Testis (tissue), 3 donors: Measurements from ENCODE around the gene MARCHF3. TPM values are rescaled to one million over a fixed set of nuclear protein-coding genes. Genes with fewer than 3 reads are reported as not detected.
"Not testable (repeated sequence)": the region's sequence is repeated elsewhere in the genome, so short reads cannot be mapped to it uniquely, and the experiment has no call there.

Experiments
- DNase-seq: peaks from one replicate; pipeline ENCODE4 v3.0.0-alpha.2; 2019
- H3K27ac ChIP-seq, 2 donors: fragments of 200-600 bp; sonication (generic); one replicate each; pipeline ENCODE4 v1.5.1; 2019
- H3K27me3 ChIP-seq: fragments of 200-600 bp; sonication (generic); one replicate; pipeline ENCODE4 v1.5.1; 2019
- H3K36me3 ChIP-seq: fragments of 200-600 bp; sonication (generic); one replicate; pipeline ENCODE4 v1.5.1; 2017; ENCODE audit warnings: low read depth; ENCODE audit errors: missing control alignments
- H3K4me1 ChIP-seq: fragments of 200-600 bp; sonication (generic); one replicate; pipeline ENCODE4 v1.5.1; 2019
- H3K4me3 ChIP-seq, 2 donors: fragments of 200-600 bp; sonication (generic); one replicate each; pipeline ENCODE4 v1.5.1; 2017 to 2019
- H3K9me3 ChIP-seq: fragments of 200-600 bp; sonication (generic); one replicate; pipeline ENCODE4 v1.5.1; 2017
- CTCF ChIP-seq, 3 experiments: fragments of 450-650 bp in 2 of 3; fragments of 200-600 bp in 1 of 3; sonication (generic) in 1 of 3; IDR thresholded peaks; one replicate each; pipeline ENCODE4 v1.5.1; 2016 to 2019; ENCODE audit warnings: antibody characterized with exemption in 3 of 3, mild to moderate bottlenecking in 2 of 3, moderate library complexity in 1 of 3
- POLR2A ChIP-seq: fragments of 450-650 bp; IDR thresholded peaks from one replicate; pipeline ENCODE4 v1.6.1; 2017; ENCODE audit warnings: antibody characterized with exemption, mild to moderate bottlenecking, moderate library complexity
- WGBS, 2 donors: methylation state at CpG; one replicate each; pipeline ENCODE4 v1.1.5; 2018; 5-methylcytosine and 5-hydroxymethylcytosine counted together
- intact Hi-C: fragments of 100-400 bp; cut with DNase I; formaldehyde crosslinking; loops from one replicate; pipeline ENCODE4 v1.15.1; 2023; ENCODE audit warnings: low total_unique reads
- polyA plus RNA-seq: library from polyadenylated mRNA; stranded (reverse); fragments of 350-450 nt; fragmentation: Illumina TruSeq; extraction: RNeasy Lipid Tissue Mini Kit (QIAGEN cat#74804); gene quantifications from one replicate; pipeline ENCODE4 v1.2.3, GENCODE V29; 2014; ENCODE audit warnings: low read depth, low replicate concordance; ENCODE audit not compliant: insufficient read depth
- total RNA-seq, 2 donors: library from RNA; depleted of rRNA; stranded (reverse); fragments of >200 nt; gene quantifications; one replicate each; pipeline ENCODE4 v1.2.3, GENCODE V29; 2016

The MARCHF3 gene
- total and polyA plus RNA-seq, 3 donors from 2014 or later = 34.0 to 81.9 (median 38.8) TPM

GRCh38 chr5:126953640-126954039, 76.7 kb downstream of the MARCHF3 start:
- Histone ChIP-seq H3K4me3 (no peak overlapping the region), H3K9me3 (no peaks in the 10 kb centered on the region), H3K36me3 (no peaks in the 10 kb centered on the region), H3K27ac (no peak overlapping the region), H3K4me1 (no peaks in the 10 kb centered on the region), H3K27me3 (no peaks in the 10 kb centered on the region)
- no peak for TF ChIP-seq POLR2A
- TF ChIP-seq CTCF (IDR thresholded peaks at IDR 0.05) = no peak
- DNase-seq = no peak
- 22 to 58% methylated on average over 2 of the region's 2 CpGs for WGBS, 2 donors
- intact Hi-C loops = no loop called here

- WGBS, 2 donors = 82 to 88% methylated on average over 2 of the region's 2 CpGs
- TF ChIP-seq POLR2A (no peak), CTCF (IDR thresholded peaks at IDR 0.05) (no peak)
Observed at GRCh38 chr5:126949475-126949874, 80.9 kb downstream of the MARCHF3 start.

GRCh38 chr5:126948453-126948852, 81.9 kb downstream of the MARCHF3 start:
- no peak overlapping the region for H3K4me3 ChIP-seq
- no peak for DNase-seq
- 90 to 95% methylated on average over 6 of the region's 6 CpGs for WGBS, 2 donors
- H3K27me3 ChIP-seq = no peaks in the 10 kb centered on the region
- no peaks in the 10 kb centered on the region for H3K9me3 ChIP-seq
- H3K4me1 ChIP-seq = no peaks in the 10 kb centered on the region
- no peaks in the 10 kb centered on the region for H3K36me3 ChIP-seq
- TF ChIP-seq CTCF (IDR thresholded peaks at IDR 0.05) = no peak
- no peak for TF ChIP-seq POLR2A
- intact Hi-C loops = no loop called here
- H3K27ac ChIP-seq = no peak overlapping the region

More at GRCh38 chr5:126949475-126949874, 80.9 kb downstream of the MARCHF3 start:
- no peak for DNase-seq
- no peak overlapping the region for H3K27ac ChIP-seq
- intact Hi-C loops = no loop called here
- no peaks in the 10 kb centered on the region for H3K27me3 ChIP-seq
- no peak overlapping the region for H3K4me3 ChIP-seq
- H3K4me1 ChIP-seq = no peaks in the 10 kb centered on the region
- H3K9me3 ChIP-seq = no peaks in the 10 kb centered on the region
- no peaks in the 10 kb centered on the region for H3K36me3 ChIP-seq

- no peak for TF ChIP-seq CTCF (IDR thresholded peaks at IDR 0.05)
- H3K9me3 ChIP-seq = no peaks in the 10 kb centered on the region
- no peak for DNase-seq
- no peaks in the 10 kb centered on the region for H3K4me1 ChIP-seq
- H3K36me3 ChIP-seq = no peaks in the 10 kb centered on the region
- intact Hi-C loops = no loop called here
- H3K27me3 ChIP-seq = no peaks in the 10 kb centered on the region
- no peak overlapping the region for H3K4me3 ChIP-seq
- 92 to 94% methylated on average over 3 of the region's 3 CpGs for WGBS, 2 donors
- H3K27ac ChIP-seq = no peak overlapping the region
Observed at GRCh38 chr5:126948011-126948355, 82.4 kb downstream of the MARCHF3 start.

- DNase-seq = no peak
- Histone ChIP-seq H3K27ac (no peak overlapping the region), H3K4me3 (no peak overlapping the region), H3K4me1 (no peaks in the 10 kb centered on the region), H3K27me3 (no peaks in the 10 kb centered on the region), H3K36me3 (no peaks in the 10 kb centered on the region), H3K9me3 (no peaks in the 10 kb centered on the region)
- no peak for TF ChIP-seq CTCF (IDR thresholded peaks at IDR 0.05)
- no peak for TF ChIP-seq POLR2A
- WGBS, 2 donors = 64 to 68% methylated on average over 5 of the region's 5 CpGs
- intact Hi-C loops = no loop called here
Observed at GRCh38 chr5:126947146-126948010, 83.0 kb downstream of the MARCHF3 start.

GRCh38 chr5:126942908-126943307, 87.5 kb downstream of the MARCHF3 start:
- H3K36me3 ChIP-seq, DNase-seq, H3K27me3 ChIP-seq, intact Hi-C loops, H3K4me3 ChIP-seq, H3K27ac ChIP-seq, H3K4me1 ChIP-seq, H3K9me3 ChIP-seq: not testable (repeated sequence)
- WGBS, 2 donors = 94 to 97% methylated on average over 4 of the region's 4 CpGs
